H9 (cell line): ENCODE data around the gene SPRY2. TPM values are rescaled to one million over a fixed set of nuclear protein-coding genes. Genes with fewer than 3 reads are reported as not detected.

Experiments
- DNase-seq: peaks from one replicate; pipeline ENCODE4 v3.0.0-alpha.2; 2017
- H2AFZ ChIP-seq: one replicate; pipeline ENCODE4 v1.6.1; 2013; ENCODE audit warnings: mild to moderate bottlenecking, low read length, control low read depth, moderate library complexity
- H2AK5ac ChIP-seq: 2 replicates; pipeline ENCODE4 v1.6.1; 2013; ENCODE audit warnings: low read length, control low read depth, mixed read lengths; ENCODE audit not compliant: insufficient read length
- H2BK120ac ChIP-seq: one replicate; pipeline ENCODE4 v1.6.1; 2013; ENCODE audit warnings: low read depth, mild to moderate bottlenecking, low read length, control low read depth, inconsistent platforms; ENCODE audit not compliant: poor library complexity, severe bottlenecking
- H2BK12ac ChIP-seq: 2 replicates; pipeline ENCODE4 v1.6.1; 2013; ENCODE audit warnings: low read length, control low read depth, mixed read lengths, low read depth; ENCODE audit not compliant: insufficient read length
- H2BK15ac ChIP-seq: 2 replicates; pipeline ENCODE4 v1.6.1; 2013; ENCODE audit warnings: low read depth, low read length, control low read depth
- H2BK20ac ChIP-seq: one replicate; pipeline ENCODE4 v1.6.1; 2013; ENCODE audit warnings: low read depth, mild to moderate bottlenecking, low read length, control low read depth, inconsistent platforms; ENCODE audit not compliant: poor library complexity, severe bottlenecking
- H2BK5ac ChIP-seq: 2 replicates; pipeline ENCODE4 v1.6.1; 2013; ENCODE audit warnings: low read length, control low read depth, mixed read lengths; ENCODE audit not compliant: insufficient read length
- H3K14ac ChIP-seq: 2 replicates; pipeline ENCODE4 v1.6.1; 2013; ENCODE audit warnings: low read length, control low read depth; ENCODE audit not compliant: insufficient read depth
- H3K18ac ChIP-seq: 2 replicates; pipeline ENCODE4 v1.6.1; 2013; ENCODE audit warnings: low read depth, mild to moderate bottlenecking, mixed read lengths, low read length, control low read depth; ENCODE audit not compliant: insufficient read length
- H3K23ac ChIP-seq: 2 replicates; pipeline ENCODE4 v1.6.1; 2013; ENCODE audit warnings: low read length, control low read depth, mixed read lengths, low read depth; ENCODE audit not compliant: insufficient read length
- H3K23me2 ChIP-seq: 2 replicates; pipeline ENCODE4 v1.6.1; 2013; ENCODE audit warnings: low read depth, mild to moderate bottlenecking, mixed read lengths, low read length, control low read depth; ENCODE audit not compliant: insufficient read length, poor library complexity, severe bottlenecking
- H3K27ac ChIP-seq: 2 replicates; pipeline ENCODE4 v1.5.1; 2013; ENCODE audit warnings: low read length, control low read depth, mixed read lengths, low read depth; ENCODE audit not compliant: insufficient read length
- H3K27me3 ChIP-seq: 2 replicates; pipeline ENCODE4 v1.6.1; 2013; ENCODE audit warnings: low read length, control low read depth, inconsistent platforms; ENCODE audit not compliant: insufficient read depth
- H3K4ac ChIP-seq: 2 replicates; pipeline ENCODE4 v1.6.1; 2013; ENCODE audit warnings: low read depth, mild to moderate bottlenecking, control low read depth, inconsistent platforms, low read length, moderate library complexity
- H3K4me1 ChIP-seq: 2 replicates; pipeline ENCODE4 v1.6.1; 2013; ENCODE audit warnings: low read length, control low read depth, inconsistent platforms; ENCODE audit not compliant: insufficient read depth
- H3K4me2 ChIP-seq: 2 replicates; pipeline ENCODE4 v1.6.1; 2013; ENCODE audit warnings: low read length, control low read depth, mixed read lengths; ENCODE audit not compliant: insufficient read length, insufficient read depth
- H3K56ac ChIP-seq: 2 replicates; pipeline ENCODE4 v1.6.1; 2013; ENCODE audit warnings: low read depth, mild to moderate bottlenecking, mixed read lengths, low read length, control low read depth; ENCODE audit not compliant: insufficient read length
- H3K79me1 ChIP-seq: 2 replicates; pipeline ENCODE4 v1.6.1; 2013; ENCODE audit warnings: low read depth, mild to moderate bottlenecking, moderate library complexity, low read length, control low read depth, inconsistent platforms; ENCODE audit not compliant: insufficient read depth, poor library complexity, severe bottlenecking
- H3K79me2 ChIP-seq: 2 replicates; pipeline ENCODE4 v1.6.1; 2013; ENCODE audit warnings: low read length, control low read depth, inconsistent platforms; ENCODE audit not compliant: insufficient read depth
- H3K9ac ChIP-seq: 2 replicates; pipeline ENCODE4 v1.6.1; 2013; ENCODE audit warnings: low read length, control low read depth, mixed read lengths; ENCODE audit not compliant: insufficient read length; ENCODE audit errors: extremely low read depth
- H3K9me3 ChIP-seq: one replicate; pipeline ENCODE4 v1.6.1; 2013; ENCODE audit warnings: low read depth, low read length, inconsistent platforms; ENCODE audit not compliant: control insufficient read depth
- H3T11ph ChIP-seq: one replicate; pipeline ENCODE4 v1.6.1; 2013; ENCODE audit warnings: mild to moderate bottlenecking, low read length, control low read depth, inconsistent platforms
- H4K20me1 ChIP-seq: one replicate; pipeline ENCODE4 v1.6.1; 2013; ENCODE audit not compliant: control insufficient read depth, insufficient read length, insufficient read depth
- H4K5ac ChIP-seq: 2 replicates; pipeline ENCODE4 v1.6.1; 2013; ENCODE audit warnings: low read depth, mild to moderate bottlenecking, mixed read lengths, low read length, control low read depth; ENCODE audit not compliant: insufficient read length
- H4K8ac ChIP-seq: replicated peaks from 2 replicates; pipeline ENCODE4 v1.6.1; 2013; ENCODE audit warnings: low read length, control low read depth, mixed read lengths, low read depth; ENCODE audit not compliant: insufficient read length
- H4K91ac ChIP-seq: 2 replicates; pipeline ENCODE4 v1.6.1; 2013; ENCODE audit warnings: low read depth, mild to moderate bottlenecking, moderate library complexity, mixed read lengths, low read length, control low read depth; ENCODE audit not compliant: insufficient read length
- H3K27ac Mint-ChIP-seq, 3 experiments: 2 replicates in 2 of 3; 3 replicates in 1 of 3; pipeline ENCODE4 v1.8.0; 2020 to 2021; ENCODE audit warnings: mixed read lengths in 3 of 3, mild to moderate bottlenecking in 1 of 3, moderate library complexity in 1 of 3
- H3K27me3 Mint-ChIP-seq: 2 replicates; pipeline ENCODE4 v1.8.0; 2021; ENCODE audit warnings: low read depth, mild to moderate bottlenecking, moderate library complexity, mixed read lengths
- H3K36me3 Mint-ChIP-seq, 3 experiments: 2 replicates in 2 of 3; 3 replicates in 1 of 3; pipeline ENCODE4 v1.8.0; 2020 to 2021; ENCODE audit warnings: low read depth in 3 of 3, mixed read lengths in 3 of 3; ENCODE audit not compliant: insufficient read depth in 1 of 3
- H3K4me1 Mint-ChIP-seq, 2 experiments: 2 replicates each; pipeline ENCODE4 v1.8.0; 2020; ENCODE audit warnings: mixed read lengths in 2 of 2
- H3K4me3 Mint-ChIP-seq, 2 experiments: 2 replicates in 1 of 2; 3 replicates in 1 of 2; pipeline ENCODE4 v1.8.0; 2020 to 2021; ENCODE audit warnings: mild to moderate bottlenecking in 2 of 2, mixed read lengths in 2 of 2, moderate library complexity in 1 of 2
- H3K9me3 Mint-ChIP-seq, 2 experiments: 2 replicates in 1 of 2; 3 replicates in 1 of 2; pipeline ENCODE4 v1.8.0; 2020; ENCODE audit warnings: mild to moderate bottlenecking in 2 of 2, mixed read lengths in 2 of 2, moderate library complexity in 1 of 2
- WGBS: extraction: QIAGEN DNeasy Blood & Tissue Kit; methylation state at CpG from one replicate; pipeline ENCODE4 v1.1.7; 2013; ENCODE audit warnings: missing lambda C conversion rate, low lambda C conversion rate, mixed read lengths; ENCODE audit not compliant: insufficient read length; ENCODE audit errors: extremely low coverage; 5-methylcytosine and 5-hydroxymethylcytosine counted together
- total RNA-seq: library from RNA; stranded (reverse); gene quantifications from 2 replicates; pipeline ENCODE4 v1.2.1, GENCODE V29; 2021
- TF ChIP-seq, protein P1 (sequence below): fragments of 200-600 bp; sonication (generic); conservative IDR thresholded peaks from 3 replicates; pipeline ENCODE4 v1.8.0; 2021; ENCODE audit warnings: antibody characterized with exemption, mild to moderate bottlenecking

SPRY2 gene
- total RNA-seq, 1 experiment from 2014 or later = 56.4 TPM

- Histone ChIP-seq H3K4me1 (no peaks in the 10 kb centered on the region; the same call in 1 of the 2 replicates), H3K56ac (no peak overlapping the region), H3K18ac (no peak overlapping the region), H2AFZ (no peak overlapping the region), H3K23ac (no peak overlapping the region), H3K27ac (no peak overlapping the region), H2BK15ac (no peak overlapping the region), H3K27me3 (no peaks in the 10 kb centered on the region), H3T11ph (no peak overlapping the region), H4K20me1 (no peaks in the 10 kb centered on the region), H2BK120ac (no peak overlapping the region), H3K9ac (no peak overlapping the region), H2BK5ac (no peak overlapping the region), H3K23me2 (no peaks in the 10 kb centered on the region), H4K91ac (no peak overlapping the region), H2BK12ac (no peak overlapping the region), H2BK20ac (no peak overlapping the region), H3K9me3 (no peaks in the 10 kb centered on the region), H4K8ac (no peak overlapping the region), H4K5ac (no peak overlapping the region), H2AK5ac (no peak overlapping the region), H3K79me1 (no peaks in the 10 kb centered on the region), H3K14ac (no peak overlapping the region), H3K4me2 (no peak overlapping the region), H3K79me2 (no peaks in the 10 kb centered on the region), H3K4ac (no peak overlapping the region)
- no CpG with 5 or more reads among the region's 3 CpGs for WGBS
- TF ChIP-seq, protein P1, sequence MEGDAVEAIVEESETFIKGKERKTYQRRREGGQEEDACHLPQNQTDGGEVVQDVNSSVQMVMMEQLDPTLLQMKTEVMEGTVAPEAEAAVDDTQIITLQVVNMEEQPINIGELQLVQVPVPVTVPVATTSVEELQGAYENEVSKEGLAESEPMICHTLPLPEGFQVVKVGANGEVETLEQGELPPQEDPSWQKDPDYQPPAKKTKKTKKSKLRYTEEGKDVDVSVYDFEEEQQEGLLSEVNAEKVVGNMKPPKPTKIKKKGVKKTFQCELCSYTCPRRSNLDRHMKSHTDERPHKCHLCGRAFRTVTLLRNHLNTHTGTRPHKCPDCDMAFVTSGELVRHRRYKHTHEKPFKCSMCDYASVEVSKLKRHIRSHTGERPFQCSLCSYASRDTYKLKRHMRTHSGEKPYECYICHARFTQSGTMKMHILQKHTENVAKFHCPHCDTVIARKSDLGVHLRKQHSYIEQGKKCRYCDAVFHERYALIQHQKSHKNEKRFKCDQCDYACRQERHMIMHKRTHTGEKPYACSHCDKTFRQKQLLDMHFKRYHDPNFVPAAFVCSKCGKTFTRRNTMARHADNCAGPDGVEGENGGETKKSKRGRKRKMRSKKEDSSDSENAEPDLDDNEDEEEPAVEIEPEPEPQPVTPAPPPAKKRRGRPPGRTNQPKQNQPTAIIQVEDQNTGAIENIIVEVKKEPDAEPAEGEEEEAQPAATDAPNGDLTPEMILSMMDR = no peak
- peaks cover 3 to 5% (median 4%) of the 10 kb centered on the region in 3 experiments; a peak in 4 of 7 replicates for H3K36me3 Mint-ChIP-seq
- H3K27me3 Mint-ChIP-seq = no peaks in the 10 kb centered on the region
- H3K4me1 Mint-ChIP-seq = peaks cover 9 to 14% of the 10 kb centered on the region in 2 experiments
- H3K27ac Mint-ChIP-seq = no peak overlapping the region; a peak in 1 of 7 replicates
- H3K9me3 Mint-ChIP-seq = no peaks in the 10 kb centered on the region
- DNase-seq = no peak
- no peak overlapping the region for H3K4me3 Mint-ChIP-seq
Measured at GRCh38 chr13:80306337-80306972, 34.5 kb downstream of the SPRY2 start.
